ENCODE measurements around the gene HOXA6. TPM values are rescaled to one million over a fixed set of nuclear protein-coding genes. Genes with fewer than 3 reads are reported as not detected.

HOXA6 gene
- total RNA-seq, 2 experiments from 2014 or later, result not detected

- POLR2A ChIA-PET, result interaction anchor here (0.6 kb wide), 1 partner anchor 602 kb away, joined by 5 read pairs; no protein-coding TSS in a partner anchor
- CTCF ChIA-PET, result interaction anchor here (1.0 to 4.2 kb wide), 2 partner anchors 10 to 14 kb away, joined by 4 to 19 read pairs; no protein-coding TSS in a partner anchor
Observed at GRCh38 chr7:27175626-27176523, 28.3 kb upstream of the HOXA6 start.

DNA sequence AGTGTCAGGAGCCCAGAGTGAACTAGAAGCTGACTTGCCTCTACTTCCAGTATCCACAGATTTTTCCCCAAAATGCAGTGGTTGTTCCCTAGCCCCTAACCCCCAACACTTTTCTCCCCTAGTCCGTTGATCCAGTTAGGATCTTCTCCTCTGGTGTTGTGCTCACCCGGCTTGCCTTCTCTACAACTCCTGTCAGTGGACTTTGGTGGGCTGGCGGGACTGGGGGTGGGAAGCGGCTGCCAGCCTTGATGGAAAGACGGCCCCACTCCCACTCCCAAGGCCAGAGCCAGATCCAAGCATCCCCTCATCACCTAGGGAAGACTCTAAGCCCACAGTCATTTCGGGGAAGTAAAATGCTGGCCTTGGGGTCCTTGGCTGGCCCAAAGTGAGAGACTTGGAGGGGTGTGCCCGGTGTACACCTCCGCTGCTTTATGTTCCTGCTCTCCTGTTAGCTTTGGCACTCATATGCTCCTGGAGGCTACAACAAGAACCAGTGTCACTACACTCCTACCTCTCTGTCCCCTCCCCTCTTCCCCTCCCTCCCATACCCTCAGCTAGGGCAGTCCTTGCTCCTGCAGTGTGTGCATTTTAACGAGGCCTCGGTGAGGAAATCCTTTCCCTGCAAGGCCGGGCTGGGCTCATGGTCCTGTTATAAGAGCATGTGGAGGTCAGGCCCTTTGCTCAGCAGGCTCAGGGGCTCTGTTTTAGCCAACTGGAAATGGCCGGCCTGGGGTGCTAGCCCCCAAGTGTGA lies 27.5 kb upstream of the HOXA6 start:
- ChIA-PET POLR2A (interaction anchor here (0.6 kb wide), 1 partner anchor 603 kb away, joined by 5 read pairs; no protein-coding TSS in a partner anchor), CTCF (interaction anchor here (1.3 to 4.2 kb wide), 2 partner anchors 13 to 19 kb away, joined by 3 to 19 read pairs; partner anchors contain the start of gene HOXA7)

- POLR2A ChIA-PET, result no interaction called here
Observed at GRCh38 chr7:27173956-27174873, 26.6 kb upstream of the HOXA6 start, which contains the start of gene HOXA10. Gene HOXA10 (minus strand): TSS chr7:27174320. CDS start chr7:27174306, 14 bp downstream.

DNA sequence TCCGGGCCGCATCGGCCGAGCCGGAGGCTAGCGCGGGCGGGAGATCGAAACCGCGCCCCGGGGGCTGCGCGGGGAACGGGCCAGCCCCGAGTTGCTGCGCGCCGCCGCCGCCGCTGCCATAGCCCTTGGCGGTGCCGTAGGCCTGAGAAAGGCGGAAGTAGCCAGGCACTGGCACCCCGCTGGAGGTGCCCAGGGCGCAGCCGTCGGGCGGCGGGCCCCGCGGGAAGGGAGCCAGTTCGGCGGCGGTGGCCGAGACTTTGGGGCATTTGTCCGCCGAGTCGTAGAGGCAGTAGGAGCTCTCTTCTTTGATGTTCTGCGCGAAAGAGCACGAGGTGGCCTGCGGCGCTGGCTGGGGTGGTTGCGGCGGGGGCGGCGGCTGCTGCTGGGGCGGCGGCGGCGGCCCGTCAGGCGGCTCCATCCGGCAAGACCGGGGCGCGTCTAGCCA lies 26.0 kb upstream of the HOXA6 start:
- ChIA-PET POLR2A (interaction anchor here (0.6 kb wide), 1 partner anchor 978 kb away, joined by 8 read pairs; no protein-coding TSS in a partner anchor), CTCF (interaction anchor here (1.0 to 4.2 kb wide), 3 partner anchors 12 to 22 kb away, joined by 4 to 19 read pairs (median 4); no protein-coding TSS in a partner anchor)

More at GRCh38 chr7:27173956-27174873, 26.6 kb upstream of the HOXA6 start, which contains the start of gene HOXA10:
- CTCF ChIA-PET, result interaction anchor here (1.0 to 4.2 kb wide), 4 partner anchors 13 to 23 kb away, joined by 3 to 19 read pairs (median 4); partner anchors contain the start of gene HOXA7

DNA sequence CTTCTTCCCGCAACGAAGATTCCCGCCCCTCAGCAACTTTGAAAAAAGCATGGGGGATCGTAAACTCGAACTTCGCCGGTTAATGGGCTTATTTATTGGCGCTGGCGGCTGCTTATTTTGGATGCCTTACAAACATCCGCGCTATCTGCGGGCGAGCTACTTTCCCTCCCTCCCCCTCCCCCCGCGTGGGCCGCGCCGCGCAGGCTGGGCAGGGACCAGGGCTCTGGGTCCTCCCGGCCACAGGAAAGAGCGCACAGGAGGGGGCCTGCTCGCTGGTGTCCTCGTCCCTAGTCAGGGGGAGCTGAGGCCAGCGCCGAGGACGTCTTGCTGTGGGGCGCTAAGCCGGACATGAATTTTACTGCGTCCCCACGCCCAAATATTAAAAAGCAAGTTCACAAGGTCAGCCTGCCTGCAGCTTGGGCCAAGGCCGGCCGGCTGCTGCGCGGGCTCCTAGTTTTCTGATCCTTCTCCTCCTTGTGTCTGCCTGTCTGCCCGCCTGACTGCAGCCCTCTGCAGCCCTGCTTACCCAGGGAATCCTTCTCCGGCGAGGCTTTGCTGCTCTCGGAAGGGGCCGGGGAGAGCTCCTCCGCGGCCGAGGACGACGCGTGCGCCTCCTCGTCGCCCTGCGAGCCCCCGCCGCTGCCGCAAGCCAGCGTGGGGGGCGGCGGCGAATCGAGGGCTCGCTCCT lies 25.4 kb upstream of the HOXA6 start:
- CTCF ChIA-PET, result interaction anchor here (0.6 to 4.2 kb wide), 4 partner anchors 11 to 1318 kb away, joined by 3 to 19 read pairs (median 4); no protein-coding TSS in a partner anchor

DNA sequence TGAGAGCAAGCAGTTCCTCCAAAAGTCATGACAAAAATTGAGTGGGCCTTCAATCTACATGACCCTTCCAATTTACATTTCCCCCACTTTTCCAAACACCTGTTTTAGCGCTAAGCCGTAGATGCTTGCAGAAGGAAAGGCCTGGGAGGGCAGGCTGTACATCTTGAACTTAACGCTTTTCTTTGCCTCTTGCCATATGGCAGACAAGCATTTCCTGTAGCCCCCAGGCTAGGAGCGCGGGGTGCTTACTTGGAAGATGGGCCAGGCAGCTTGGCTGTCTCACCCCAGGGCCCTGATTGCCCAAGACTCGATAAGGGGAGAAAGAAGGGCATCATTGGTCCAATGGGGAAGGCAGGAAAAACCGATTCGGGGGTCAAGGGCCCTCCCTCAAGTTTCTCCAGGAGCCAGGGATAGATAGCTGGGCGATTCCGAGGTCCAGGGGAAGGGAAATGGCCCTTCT lies 24.8 kb upstream of the HOXA6 start:
- CTCF ChIA-PET, result interaction anchor here (0.6 to 4.2 kb wide), 4 partner anchors 11 to 1318 kb away, joined by 3 to 19 read pairs (median 4); no protein-coding TSS in a partner anchor
- POLR2A ChIA-PET, result no interaction called here

More for the DNA sequence above, 25.4 kb upstream of the HOXA6 start:
- POLR2A ChIA-PET, result interaction anchor here (0.6 kb wide), 1 partner anchor 978 kb away, joined by 8 read pairs; no protein-coding TSS in a partner anchor

- ChIA-PET CTCF (interaction anchor here (1.2 to 4.2 kb wide), 3 partner anchors 10 to 1317 kb away, joined by 3 to 19 read pairs (median 4); no protein-coding TSS in a partner anchor), POLR2A (no interaction called here)
Observed at GRCh38 chr7:27171637-27172314, 24.2 kb upstream of the HOXA6 start.

DNA sequence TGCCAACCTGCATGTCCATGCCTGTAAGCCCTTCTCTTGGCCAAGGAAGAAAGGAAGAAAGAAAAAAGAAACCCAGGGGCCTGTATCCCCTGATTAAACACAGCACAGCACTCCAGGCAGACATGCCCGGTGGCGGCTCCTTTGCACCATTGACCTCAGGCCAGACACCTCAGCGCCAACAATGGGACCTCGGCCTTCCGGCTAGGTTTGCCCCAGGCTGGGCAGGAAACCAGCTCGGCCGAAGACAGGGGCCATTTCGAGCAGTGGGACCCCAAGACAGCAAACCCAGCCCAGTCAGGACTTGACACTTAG lies 23.7 kb upstream of the HOXA6 start:
- CTCF ChIA-PET, result no interaction called here
- POLR2A ChIA-PET, result no interaction called here

GRCh38 chr7:27170426-27171324 lies 23.1 kb upstream of the HOXA6 start:
- POLR2A ChIA-PET, result no interaction called here

GRCh38 chr7:27169658-27170425 lies 22.3 kb upstream of the HOXA6 start:
- ChIA-PET POLR2A (no interaction called here), CTCF (interaction anchor here (0.8 kb wide), 1 partner anchor 9 kb away, joined by 3 read pairs; no protein-coding TSS in a partner anchor)

More at GRCh38 chr7:27170426-27171324, 23.1 kb upstream of the HOXA6 start:
- CTCF ChIA-PET, result interaction anchor here (0.8 kb wide), 1 partner anchor 10 kb away, joined by 3 read pairs; no protein-coding TSS in a partner anchor

- CTCF ChIA-PET, result interaction anchor here (1.3 kb wide), 1 partner anchor 42 kb away, joined by 3 read pairs; no protein-coding TSS in a partner anchor
Observed at GRCh38 chr7:27168265-27168947, 20.8 kb upstream of the HOXA6 start.

DNA sequence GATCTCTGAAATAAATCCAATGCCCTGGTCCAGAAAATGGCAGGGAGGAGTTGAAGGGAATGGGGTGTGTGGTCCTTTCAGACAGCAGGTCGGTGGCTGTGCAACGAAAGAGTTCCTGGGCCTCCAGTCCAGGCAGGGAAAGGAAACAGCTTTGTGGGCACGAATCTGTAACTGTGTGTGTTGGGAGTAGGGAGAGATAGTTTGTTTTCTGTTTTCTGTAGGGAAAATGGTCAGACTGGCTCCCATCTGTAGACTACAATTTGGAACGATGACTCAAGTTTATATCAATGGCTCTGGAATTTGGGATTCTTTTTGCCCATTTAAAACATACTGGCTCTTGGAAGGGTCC lies 20.3 kb upstream of the HOXA6 start:
- ChIA-PET POLR2A (no interaction called here), CTCF (interaction anchor here (1.3 kb wide), 1 partner anchor 42 kb away, joined by 3 read pairs; no protein-coding TSS in a partner anchor)

More at GRCh38 chr7:27168265-27168947, 20.8 kb upstream of the HOXA6 start:
- POLR2A ChIA-PET, result no interaction called here

- CTCF ChIA-PET, result interaction anchor here (0.5 to 2.8 kb wide), 7 partner anchors 11 to 1341 kb away, joined by 3 to 8 read pairs (median 3); partner anchors contain the start of gene HOXA7
- POLR2A ChIA-PET, result no interaction called here
Observed at GRCh38 chr7:27166531-27167505, 19.2 kb upstream of the HOXA6 start.
